Mucosa of rectum (tissue), 2 donors: Measurements from ENCODE around the gene KCNK5.

ENCODE experiments used
- H3K27ac ChIP-seq, 2 donors: one replicate each; pipeline ENCODE4 v1.7.0; 2013; ENCODE audit warnings: inconsistent platforms in 2 of 2, low read depth in 2 of 2, low read length in 2 of 2
- H3K27me3 ChIP-seq, 2 donors: one replicate each; pipeline ENCODE4 v1.7.0; 2013; ENCODE audit warnings: low read length in 2 of 2; ENCODE audit not compliant: control insufficient read depth in 2 of 2, insufficient read depth in 2 of 2
- H3K36me3 ChIP-seq, 2 donors: one replicate each; pipeline ENCODE4 v1.7.0; 2013; ENCODE audit warnings: low read length in 2 of 2; ENCODE audit not compliant: control insufficient read depth in 2 of 2, insufficient read depth in 2 of 2
- H3K4me1 ChIP-seq, 2 donors: one replicate each; pipeline ENCODE4 v1.7.0; 2013; ENCODE audit warnings: low read length in 2 of 2, mild to moderate bottlenecking in 1 of 2; ENCODE audit not compliant: control insufficient read depth in 2 of 2, insufficient read depth in 2 of 2
- H3K4me3 ChIP-seq, 2 donors: one replicate each; pipeline ENCODE4 v1.7.0; 2013; ENCODE audit warnings: low read length in 2 of 2
- H3K9ac ChIP-seq, 2 donors: one replicate each; pipeline ENCODE4 v1.7.0; 2013; ENCODE audit warnings: low read length in 2 of 2, low read depth in 1 of 2, mild to moderate bottlenecking in 1 of 2
- H3K9me3 ChIP-seq, 2 donors: one replicate each; pipeline ENCODE4 v1.7.0; 2013; ENCODE audit warnings: low read length in 2 of 2; ENCODE audit not compliant: control insufficient read depth in 2 of 2
- donor health status: healthy.
- donor health status: Normal muscosa, but diverticular disease.

The KCNK5 gene

GRCh38 chr6:39266375-39266774, 37.1 kb upstream of the KCNK5 start:
- Histone ChIP-seq H3K36me3 (no peaks in the 10 kb centered on the region), H3K9ac (peak overlapping the region in 1 of 2 donors; percentile 64), H3K27ac (peak overlapping the region; percentile 72 to 79), H3K9me3 (no peaks in the 10 kb centered on the region), H3K27me3 (no peaks in the 10 kb centered on the region), H3K4me1 (peaks cover 16 to 17% of the 10 kb centered on the region in 2 donors), H3K4me3 (no peak overlapping the region)

GRCh38 chr6:39263303-39264037, 34.2 kb upstream of the KCNK5 start:
- H3K27me3 ChIP-seq = no peaks in the 10 kb centered on the region

GRCh38 chr6:39261751-39262150, 32.5 kb upstream of the KCNK5 start:
- H3K4me3 ChIP-seq = no peak overlapping the region

More at GRCh38 chr6:39263303-39264037, 34.2 kb upstream of the KCNK5 start:
- peaks cover 13 to 16% of the 10 kb centered on the region in 2 donors for H3K4me1 ChIP-seq
- H3K36me3 ChIP-seq = no peaks in the 10 kb centered on the region
- no peak overlapping the region for H3K27ac ChIP-seq
- no peak overlapping the region for H3K4me3 ChIP-seq
- no peak overlapping the region for H3K9ac ChIP-seq
- no peaks in the 10 kb centered on the region for H3K9me3 ChIP-seq

GRCh38 chr6:39260953-39261352, 31.7 kb upstream of the KCNK5 start:
- Histone ChIP-seq H3K27me3 (no peaks in the 10 kb centered on the region), H3K36me3 (no peaks in the 10 kb centered on the region), H3K9ac (no peak overlapping the region), H3K9me3 (no peaks in the 10 kb centered on the region), H3K4me3 (no peak overlapping the region), H3K4me1 (peaks cover 3 to 6% of the 10 kb centered on the region in 2 donors), H3K27ac (no peak overlapping the region)

More at GRCh38 chr6:39261751-39262150, 32.5 kb upstream of the KCNK5 start:
- H3K9ac ChIP-seq = no peak overlapping the region
- H3K9me3 ChIP-seq = no peaks in the 10 kb centered on the region
- no peak overlapping the region for H3K27ac ChIP-seq
- peaks cover 5 to 7% of the 10 kb centered on the region in 2 donors for H3K4me1 ChIP-seq
- no peaks in the 10 kb centered on the region for H3K27me3 ChIP-seq
- H3K36me3 ChIP-seq = no peaks in the 10 kb centered on the region

GRCh38 chr6:39260456-39260855, 31.2 kb upstream of the KCNK5 start:
- no peaks in the 10 kb centered on the region for H3K27me3 ChIP-seq
- H3K27ac ChIP-seq = no peak overlapping the region
- no peaks in the 10 kb centered on the region for H3K36me3 ChIP-seq
- H3K9ac ChIP-seq = no peak overlapping the region
- peaks cover 0 to 2% of the 10 kb centered on the region in 2 donors for H3K4me1 ChIP-seq
- no peak overlapping the region for H3K4me3 ChIP-seq
- no peaks in the 10 kb centered on the region for H3K9me3 ChIP-seq

GRCh38 chr6:39256294-39256940, 27.1 kb upstream of the KCNK5 start:
- H3K27ac ChIP-seq = no peak overlapping the region
- H3K4me1 ChIP-seq = peaks cover 0 to 1% of the 10 kb centered on the region in 2 donors
- H3K9me3 ChIP-seq = no peaks in the 10 kb centered on the region
- no peak overlapping the region for H3K4me3 ChIP-seq
- H3K9ac ChIP-seq = no peak overlapping the region
- H3K36me3 ChIP-seq = no peaks in the 10 kb centered on the region
- H3K27me3 ChIP-seq = no peaks in the 10 kb centered on the region

- Histone ChIP-seq H3K4me1 (peaks cover 2 to 3% of the 10 kb centered on the region in 2 donors), H3K36me3 (no peaks in the 10 kb centered on the region), H3K27ac (no peak overlapping the region), H3K27me3 (no peaks in the 10 kb centered on the region), H3K9me3 (no peaks in the 10 kb centered on the region), H3K9ac (no peak overlapping the region), H3K4me3 (no peak overlapping the region)
Observed at GRCh38 chr6:39254999-39255535, 25.8 kb upstream of the KCNK5 start.

GRCh38 chr6:39251406-39251805, 22.1 kb upstream of the KCNK5 start:
- no peak overlapping the region for H3K27ac ChIP-seq
- no peak overlapping the region for H3K9ac ChIP-seq
- peaks cover 2 to 3% of the 10 kb centered on the region in 2 donors for H3K4me1 ChIP-seq
- no peak overlapping the region for H3K4me3 ChIP-seq
- no peaks in the 10 kb centered on the region for H3K27me3 ChIP-seq
- no peaks in the 10 kb centered on the region for H3K9me3 ChIP-seq
- H3K36me3 ChIP-seq = no peaks in the 10 kb centered on the region

- Histone ChIP-seq H3K4me1 (peaks cover 2 to 3% of the 10 kb centered on the region in 2 donors), H3K27ac (no peak overlapping the region), H3K9ac (no peak overlapping the region), H3K27me3 (no peaks in the 10 kb centered on the region), H3K9me3 (no peaks in the 10 kb centered on the region), H3K4me3 (no peak overlapping the region), H3K36me3 (no peaks in the 10 kb centered on the region)
Observed at GRCh38 chr6:39250507-39250906, 21.2 kb upstream of the KCNK5 start.

- Histone ChIP-seq H3K9me3 (no peaks in the 10 kb centered on the region), H3K27ac (no peak overlapping the region), H3K27me3 (no peaks in the 10 kb centered on the region), H3K9ac (no peak overlapping the region), H3K4me1 (peaks cover 2 to 3% of the 10 kb centered on the region in 2 donors), H3K36me3 (no peaks in the 10 kb centered on the region), H3K4me3 (no peak overlapping the region)
Observed at GRCh38 chr6:39249278-39249677, 20.0 kb upstream of the KCNK5 start.
